Mucosa of descending colon (tissue), 3 donors: Measurements from ENCODE around the gene THEM4. TPM values are rescaled to one million over a fixed set of nuclear protein-coding genes. Genes with fewer than 3 reads are reported as not detected.

Experiments
- ATAC-seq: fragments of 200-7000 bp; cut with Tn5 transposase; one replicate; pipeline ENCODE4 v1.9.1; 2020; ENCODE audit warnings: mild to moderate bottlenecking, moderate library complexity
- DNase-seq, 3 donors: peaks; one replicate each; pipeline ENCODE4 v3.0.0-alpha.2; 2020
- H3K36me3 ChIP-seq: fragments of 200-600 bp; one replicate; pipeline ENCODE4 v1.8.0; 2021; ENCODE audit warnings: low read depth, mild to moderate bottlenecking
- H3K4me1 ChIP-seq: fragments of 200-600 bp; one replicate; pipeline ENCODE4 v1.8.0; 2021; ENCODE audit warnings: low read depth, mild to moderate bottlenecking
- H3K4me3 ChIP-seq: fragments of 200-600 bp; one replicate; pipeline ENCODE4 v1.8.0; 2021; ENCODE audit warnings: mild to moderate bottlenecking
- H3K9me3 ChIP-seq: fragments of 200-600 bp; one replicate; pipeline ENCODE4 v1.8.0; 2021; ENCODE audit warnings: mild to moderate bottlenecking
- intact Hi-C, 2 donors: fragments of 100-400 bp; cut with DNase I in 1 of 2; cut with micrococcal nuclease in 1 of 2; formaldehyde crosslinking; loops; one replicate each; pipeline versions ENCODE4 v1.11.0 to v1.11.1; 2022; cut with DNase I, micrococcal nuclease
- total RNA-seq, 3 donors: library from RNA; stranded (reverse); fragmentation: NEBNext Ultra II Directional in 2 of 3; extraction: Animal tissue kit (Norgen Biotek cat#: 25700) in 2 of 3; gene quantifications; one replicate each; pipeline versions ENCODE4 v1.2.1 to v1.2.4, GENCODE V29; 2021 to 2023
- TF ChIP-seq, protein P1 (sequence below): fragments of 200-600 bp; IDR thresholded peaks from one replicate; pipeline ENCODE4 v1.8.0; 2022; ENCODE audit warnings: antibody characterized with exemption, mild to moderate bottlenecking
- donor health status: DM: no; HTN: no; CAD: no; lungs with moderate emphysema.
- donor health status: DM: no; HTN: no; CAD: no.
- donor health status: DM: no; HTN: yes; CAD: no.

The THEM4 gene
- total RNA-seq, 3 donors from 2014 or later: 9.1 to 12.7 (median 11.3) TPM

DNA sequence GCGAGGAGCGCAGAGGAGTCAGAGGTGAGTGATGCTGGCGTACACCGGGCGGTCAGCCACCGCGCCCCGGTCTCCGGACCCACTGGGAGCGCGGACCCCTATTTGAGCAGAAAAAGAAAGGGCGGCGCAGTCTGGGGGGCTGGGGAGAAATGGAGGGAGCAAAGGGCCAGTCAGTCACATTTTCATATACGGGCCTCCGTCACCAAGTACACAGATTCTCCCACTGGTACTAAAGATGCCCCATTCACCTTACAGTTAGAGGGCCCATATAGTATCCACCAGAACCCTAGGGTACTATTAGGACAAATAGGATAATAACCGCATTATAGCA is 70.3 kb downstream of the THEM4 start:
- TF ChIP-seq, protein P1, sequence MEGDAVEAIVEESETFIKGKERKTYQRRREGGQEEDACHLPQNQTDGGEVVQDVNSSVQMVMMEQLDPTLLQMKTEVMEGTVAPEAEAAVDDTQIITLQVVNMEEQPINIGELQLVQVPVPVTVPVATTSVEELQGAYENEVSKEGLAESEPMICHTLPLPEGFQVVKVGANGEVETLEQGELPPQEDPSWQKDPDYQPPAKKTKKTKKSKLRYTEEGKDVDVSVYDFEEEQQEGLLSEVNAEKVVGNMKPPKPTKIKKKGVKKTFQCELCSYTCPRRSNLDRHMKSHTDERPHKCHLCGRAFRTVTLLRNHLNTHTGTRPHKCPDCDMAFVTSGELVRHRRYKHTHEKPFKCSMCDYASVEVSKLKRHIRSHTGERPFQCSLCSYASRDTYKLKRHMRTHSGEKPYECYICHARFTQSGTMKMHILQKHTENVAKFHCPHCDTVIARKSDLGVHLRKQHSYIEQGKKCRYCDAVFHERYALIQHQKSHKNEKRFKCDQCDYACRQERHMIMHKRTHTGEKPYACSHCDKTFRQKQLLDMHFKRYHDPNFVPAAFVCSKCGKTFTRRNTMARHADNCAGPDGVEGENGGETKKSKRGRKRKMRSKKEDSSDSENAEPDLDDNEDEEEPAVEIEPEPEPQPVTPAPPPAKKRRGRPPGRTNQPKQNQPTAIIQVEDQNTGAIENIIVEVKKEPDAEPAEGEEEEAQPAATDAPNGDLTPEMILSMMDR: no peak
- Histone ChIP-seq H3K4me1 (no peaks in the 10 kb centered on the region), H3K36me3 (no peaks in the 10 kb centered on the region), H3K9me3 (no peaks in the 10 kb centered on the region), H3K4me3 (no peak overlapping the region)
- intact Hi-C loops: no loop called here
- DNase-seq: no peak
- ATAC-seq: no peak

DNA sequence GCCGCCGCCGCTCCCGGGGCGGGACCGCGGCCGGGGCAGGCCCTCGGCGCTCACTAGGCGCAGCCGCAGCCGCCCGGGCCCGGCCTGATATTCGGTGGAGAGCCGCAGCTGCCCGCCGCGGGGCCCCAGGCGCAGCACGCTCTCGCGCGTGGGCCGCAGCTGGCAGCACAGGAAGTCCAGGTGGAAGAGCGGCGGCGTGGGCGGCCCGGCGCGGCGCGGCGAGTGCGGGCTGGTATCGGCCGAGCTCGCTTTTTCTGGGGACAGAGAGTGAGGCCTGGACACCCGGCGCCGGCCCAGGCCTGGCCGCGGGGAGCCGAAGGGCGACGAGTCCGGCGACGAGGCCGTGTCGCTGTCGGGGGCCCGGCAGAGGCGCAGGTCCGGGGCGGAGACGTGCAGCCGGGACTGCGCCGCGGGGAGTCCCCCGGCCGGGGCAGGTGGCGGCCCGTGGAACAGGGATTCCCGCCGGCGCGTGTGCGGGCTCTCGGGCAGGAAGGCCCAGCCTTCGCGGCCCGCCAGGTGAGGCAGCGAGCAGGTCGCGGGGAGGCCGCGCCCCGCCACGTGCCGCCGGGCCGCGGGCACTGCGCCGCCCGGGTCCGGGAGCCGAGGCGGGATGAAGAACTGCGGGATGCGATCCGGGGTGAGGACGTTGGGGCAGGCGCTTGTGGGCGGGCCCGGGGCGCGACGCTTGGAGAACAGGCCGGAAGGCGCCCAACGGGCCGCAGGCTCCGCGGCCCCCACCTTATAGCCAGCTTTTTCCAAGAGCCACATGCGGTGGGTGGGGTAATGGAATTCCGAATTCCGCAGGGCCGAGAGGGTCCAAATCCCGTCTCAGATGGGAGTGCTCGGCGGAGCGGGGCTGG is 70.9 kb downstream of the THEM4 start:
- DNase-seq (peak in 1 of 3 donors; percentile 56), ATAC-seq (no peak)
- Histone ChIP-seq H3K9me3 (no peaks in the 10 kb centered on the region), H3K36me3 (no peaks in the 10 kb centered on the region), H3K4me1 (peaks cover 5% of the 10 kb centered on the region), H3K4me3 (no peak overlapping the region)
- TF ChIP-seq, protein P1: no peak
- intact Hi-C loops: no loop called here

DNA sequence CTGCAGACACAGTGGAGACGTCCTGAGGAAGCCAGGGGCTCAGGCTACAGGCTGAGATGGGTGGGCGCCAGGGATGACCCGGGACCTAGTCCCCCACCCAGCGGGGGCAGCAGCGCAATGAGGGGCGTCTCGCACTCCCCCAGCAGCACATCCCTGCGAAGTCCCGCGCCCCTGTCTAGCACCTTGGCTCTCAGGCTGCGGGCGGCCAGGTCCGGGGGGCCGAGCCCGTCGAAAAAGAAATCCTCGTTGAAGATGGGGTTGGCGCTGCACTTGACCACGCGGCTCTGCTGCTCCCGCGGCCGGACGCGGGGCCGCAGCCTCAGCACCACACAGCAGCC is 71.5 kb downstream of the THEM4 start:
- DNase-seq (peak in 1 of 3 donors; percentile 58), ATAC-seq (no peak)
- intact Hi-C loops: no loop called here
- no peaks in the 10 kb centered on the region for H3K9me3 ChIP-seq
- TF ChIP-seq, protein P1: no peak
- H3K4me3 ChIP-seq: no peak overlapping the region
- no peaks in the 10 kb centered on the region for H3K36me3 ChIP-seq
- H3K4me1 ChIP-seq: peaks cover 11% of the 10 kb centered on the region

DNA sequence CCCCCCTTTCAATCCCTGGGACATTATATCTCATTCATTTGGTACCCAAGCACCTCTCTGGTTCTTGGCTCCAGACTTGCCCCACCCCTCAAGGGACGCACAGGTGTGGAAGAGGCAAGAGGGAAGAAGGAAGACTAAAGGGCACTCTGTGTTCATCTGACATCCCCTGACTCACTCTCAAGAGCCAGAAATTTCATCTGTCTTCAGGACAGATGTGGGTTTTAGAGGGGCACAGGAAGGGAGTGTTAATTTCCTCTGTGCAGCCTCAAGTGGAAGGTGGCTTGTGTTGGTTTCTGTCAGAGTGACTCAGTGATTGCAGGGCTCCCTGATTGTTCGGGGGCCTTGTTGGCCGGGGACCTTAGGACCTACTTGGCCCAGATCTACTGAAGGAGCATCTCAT is 72.1 kb downstream of the THEM4 start:
- Histone ChIP-seq H3K36me3 (no peaks in the 10 kb centered on the region), H3K4me1 (peaks cover 17% of the 10 kb centered on the region), H3K9me3 (no peaks in the 10 kb centered on the region), H3K4me3 (no peak overlapping the region)
- intact Hi-C loops: no loop called here
- TF ChIP-seq, protein P1: no peak
- DNase-seq (no peak), ATAC-seq (peak; percentile 22)

DNA sequence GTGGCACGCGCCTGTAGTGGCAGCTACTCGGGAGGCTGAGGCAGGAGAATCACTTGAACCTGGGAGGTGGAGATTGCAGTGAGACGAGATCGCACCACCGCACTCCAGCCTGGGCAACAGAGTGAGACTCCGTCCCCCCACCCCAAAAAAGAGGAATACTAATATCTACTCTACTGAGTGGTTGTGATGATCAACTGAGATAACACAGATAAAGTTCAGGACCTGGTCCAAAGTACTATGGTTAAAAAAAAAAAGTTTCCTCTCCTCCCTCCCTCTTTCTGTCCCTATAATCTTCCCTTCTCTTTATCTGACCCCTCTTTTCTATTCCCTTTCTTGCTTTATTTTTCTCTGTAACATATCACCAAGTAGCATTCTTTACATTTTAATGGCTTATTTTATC is 73.7 kb downstream of the THEM4 start:
- ATAC-seq (no peak), DNase-seq (no peak)
- Histone ChIP-seq H3K36me3 (no peaks in the 10 kb centered on the region), H3K4me1 (peaks cover 20% of the 10 kb centered on the region), H3K4me3 (no peak overlapping the region), H3K9me3 (no peaks in the 10 kb centered on the region)
- intact Hi-C loops: no loop called here
- TF ChIP-seq, protein P1: no peak
